HL-60 (cell line): ENCODE results near the gene SOX9.

ENCODE experiments used
- POLR2AphosphoS5 ChIP-seq: IDR thresholded peaks from 2 replicates; pipeline ENCODE4 v1.6.1; 2012; ENCODE audit warnings: low read depth
- TF ChIP-seq, protein P1 (sequence below): IDR thresholded peaks from one replicate; pipeline ENCODE4 v1.5.1; 2011; ENCODE audit warnings: low read length, control low read depth, inconsistent platforms; ENCODE audit not compliant: insufficient read depth
- TF ChIP-seq, protein P2 (sequence below): IDR thresholded peaks from 2 replicates; pipeline ENCODE4 v1.6.1; 2012; ENCODE audit warnings: low read depth; ENCODE audit not compliant: insufficient replicate concordance

DNA sequence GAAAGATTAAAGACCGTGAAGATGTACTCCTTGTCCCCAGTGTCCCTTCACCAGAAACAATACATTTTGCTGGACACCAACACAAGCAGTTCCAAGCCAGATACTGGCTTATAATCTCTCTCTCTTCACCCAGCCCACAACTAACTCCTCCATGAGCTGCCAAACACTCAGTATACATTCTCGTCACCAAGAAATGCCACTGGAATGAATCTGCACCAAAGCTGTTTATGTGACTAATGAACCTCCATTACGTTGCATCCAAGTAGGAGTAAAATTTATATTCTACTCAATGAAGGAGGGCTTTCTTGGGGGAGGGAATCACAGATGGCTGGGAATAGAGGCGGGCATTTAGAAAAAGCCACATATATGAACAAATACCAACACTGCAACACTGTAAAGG is 20.9 kb upstream of the SOX9 start:
- TF ChIP-seq POLR2AphosphoS5 = no peak
- TF ChIP-seq, protein P1, sequence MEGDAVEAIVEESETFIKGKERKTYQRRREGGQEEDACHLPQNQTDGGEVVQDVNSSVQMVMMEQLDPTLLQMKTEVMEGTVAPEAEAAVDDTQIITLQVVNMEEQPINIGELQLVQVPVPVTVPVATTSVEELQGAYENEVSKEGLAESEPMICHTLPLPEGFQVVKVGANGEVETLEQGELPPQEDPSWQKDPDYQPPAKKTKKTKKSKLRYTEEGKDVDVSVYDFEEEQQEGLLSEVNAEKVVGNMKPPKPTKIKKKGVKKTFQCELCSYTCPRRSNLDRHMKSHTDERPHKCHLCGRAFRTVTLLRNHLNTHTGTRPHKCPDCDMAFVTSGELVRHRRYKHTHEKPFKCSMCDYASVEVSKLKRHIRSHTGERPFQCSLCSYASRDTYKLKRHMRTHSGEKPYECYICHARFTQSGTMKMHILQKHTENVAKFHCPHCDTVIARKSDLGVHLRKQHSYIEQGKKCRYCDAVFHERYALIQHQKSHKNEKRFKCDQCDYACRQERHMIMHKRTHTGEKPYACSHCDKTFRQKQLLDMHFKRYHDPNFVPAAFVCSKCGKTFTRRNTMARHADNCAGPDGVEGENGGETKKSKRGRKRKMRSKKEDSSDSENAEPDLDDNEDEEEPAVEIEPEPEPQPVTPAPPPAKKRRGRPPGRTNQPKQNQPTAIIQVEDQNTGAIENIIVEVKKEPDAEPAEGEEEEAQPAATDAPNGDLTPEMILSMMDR = no peak
- TF ChIP-seq, protein P2, sequence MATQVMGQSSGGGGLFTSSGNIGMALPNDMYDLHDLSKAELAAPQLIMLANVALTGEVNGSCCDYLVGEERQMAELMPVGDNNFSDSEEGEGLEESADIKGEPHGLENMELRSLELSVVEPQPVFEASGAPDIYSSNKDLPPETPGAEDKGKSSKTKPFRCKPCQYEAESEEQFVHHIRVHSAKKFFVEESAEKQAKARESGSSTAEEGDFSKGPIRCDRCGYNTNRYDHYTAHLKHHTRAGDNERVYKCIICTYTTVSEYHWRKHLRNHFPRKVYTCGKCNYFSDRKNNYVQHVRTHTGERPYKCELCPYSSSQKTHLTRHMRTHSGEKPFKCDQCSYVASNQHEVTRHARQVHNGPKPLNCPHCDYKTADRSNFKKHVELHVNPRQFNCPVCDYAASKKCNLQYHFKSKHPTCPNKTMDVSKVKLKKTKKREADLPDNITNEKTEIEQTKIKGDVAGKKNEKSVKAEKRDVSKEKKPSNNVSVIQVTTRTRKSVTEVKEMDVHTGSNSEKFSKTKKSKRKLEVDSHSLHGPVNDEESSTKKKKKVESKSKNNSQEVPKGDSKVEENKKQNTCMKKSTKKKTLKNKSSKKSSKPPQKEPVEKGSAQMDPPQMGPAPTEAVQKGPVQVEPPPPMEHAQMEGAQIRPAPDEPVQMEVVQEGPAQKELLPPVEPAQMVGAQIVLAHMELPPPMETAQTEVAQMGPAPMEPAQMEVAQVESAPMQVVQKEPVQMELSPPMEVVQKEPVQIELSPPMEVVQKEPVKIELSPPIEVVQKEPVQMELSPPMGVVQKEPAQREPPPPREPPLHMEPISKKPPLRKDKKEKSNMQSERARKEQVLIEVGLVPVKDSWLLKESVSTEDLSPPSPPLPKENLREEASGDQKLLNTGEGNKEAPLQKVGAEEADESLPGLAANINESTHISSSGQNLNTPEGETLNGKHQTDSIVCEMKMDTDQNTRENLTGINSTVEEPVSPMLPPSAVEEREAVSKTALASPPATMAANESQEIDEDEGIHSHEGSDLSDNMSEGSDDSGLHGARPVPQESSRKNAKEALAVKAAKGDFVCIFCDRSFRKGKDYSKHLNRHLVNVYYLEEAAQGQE = no peak
